Measurements from ENCODE around the gene RHOA.

GRCh38 chr3:49422379-49423248 lies 10.8 kb upstream of the RHOA start, which contains the start of gene AMT:
- TF ChIP-seq POLR2A (IDR thresholded peaks at IDR 0.05; ENCODE audit: low read depth, low read length) (no peak), POLR2AphosphoS5 (IDR thresholded peaks at IDR 0.05; ENCODE audit: low read depth, low read length) (no peak), TAF1 (IDR thresholded peaks at IDR 0.05; ENCODE audit: low read depth, low read length) (no peak), SPI1 (IDR thresholded peaks at IDR 0.05; ENCODE audit: low read depth, low read length) (no peak)

Data from GM12891 (cell line).